Thyroid gland (tissue), 4 donors: Measurements from ENCODE around the gene SLC44A4.

Source experiments
- POLR2A ChIP-seq, 2 donors: fragments of 450-650 bp; IDR thresholded peaks; one replicate each; pipeline ENCODE4 v1.6.1; 2017; ENCODE audit warnings: antibody characterized with exemption in 2 of 2, mild to moderate bottlenecking in 2 of 2, moderate library complexity in 1 of 2
- TF ChIP-seq, protein P1 (sequence below), 6 experiments: fragments of 200-600 bp in 3 of 6; fragments of 450-650 bp in 3 of 6; sonication (generic) in 3 of 6; IDR thresholded peaks; one replicate each; pipeline ENCODE4 v1.5.1; 2016 to 2019; ENCODE audit warnings: antibody characterized with exemption in 6 of 6, mild to moderate bottlenecking in 2 of 6, inconsistent platforms in 1 of 6, moderate library complexity in 1 of 6

DNA sequence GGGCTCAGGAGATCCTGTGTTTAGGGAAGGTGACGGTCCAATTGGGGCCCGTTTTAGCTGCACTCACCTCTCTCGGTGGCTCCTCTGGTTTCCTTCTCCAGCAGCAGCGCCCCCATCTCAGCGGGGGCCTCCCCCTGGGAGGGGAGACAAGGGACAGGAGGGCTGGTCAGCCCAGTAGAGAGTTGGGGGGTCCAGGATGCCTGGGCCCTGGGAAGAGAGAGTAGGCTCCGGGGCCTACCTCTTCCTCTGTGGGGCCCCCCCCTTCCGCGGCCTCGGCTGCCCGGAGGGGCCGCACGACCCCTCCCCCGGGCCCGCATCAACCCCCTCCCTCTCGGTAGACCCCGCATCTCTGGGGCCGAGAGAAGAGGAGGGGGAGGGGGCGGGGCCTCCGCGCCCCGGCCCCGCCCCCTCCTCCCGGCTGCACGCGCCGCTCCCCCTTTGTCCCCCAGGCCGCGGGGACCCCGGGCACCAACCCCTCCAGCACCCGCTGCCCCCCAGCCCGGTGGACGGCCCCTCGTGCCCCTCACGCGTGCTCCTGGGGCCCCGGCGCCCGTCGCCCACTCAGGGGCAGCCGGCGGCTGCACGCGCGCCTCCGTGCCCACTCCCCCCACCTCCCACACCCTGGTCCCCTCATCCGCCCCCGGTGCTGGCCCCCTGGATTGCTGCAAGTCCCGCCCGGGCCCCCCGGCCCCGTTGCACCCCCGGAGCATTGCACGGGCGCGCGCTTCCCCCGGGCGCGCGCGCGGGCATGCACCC, 18.2 kb upstream of the SLC44A4 start:
- no peak for TF ChIP-seq POLR2A (IDR thresholded peaks at IDR 0.05)
- TF ChIP-seq, protein P1, sequence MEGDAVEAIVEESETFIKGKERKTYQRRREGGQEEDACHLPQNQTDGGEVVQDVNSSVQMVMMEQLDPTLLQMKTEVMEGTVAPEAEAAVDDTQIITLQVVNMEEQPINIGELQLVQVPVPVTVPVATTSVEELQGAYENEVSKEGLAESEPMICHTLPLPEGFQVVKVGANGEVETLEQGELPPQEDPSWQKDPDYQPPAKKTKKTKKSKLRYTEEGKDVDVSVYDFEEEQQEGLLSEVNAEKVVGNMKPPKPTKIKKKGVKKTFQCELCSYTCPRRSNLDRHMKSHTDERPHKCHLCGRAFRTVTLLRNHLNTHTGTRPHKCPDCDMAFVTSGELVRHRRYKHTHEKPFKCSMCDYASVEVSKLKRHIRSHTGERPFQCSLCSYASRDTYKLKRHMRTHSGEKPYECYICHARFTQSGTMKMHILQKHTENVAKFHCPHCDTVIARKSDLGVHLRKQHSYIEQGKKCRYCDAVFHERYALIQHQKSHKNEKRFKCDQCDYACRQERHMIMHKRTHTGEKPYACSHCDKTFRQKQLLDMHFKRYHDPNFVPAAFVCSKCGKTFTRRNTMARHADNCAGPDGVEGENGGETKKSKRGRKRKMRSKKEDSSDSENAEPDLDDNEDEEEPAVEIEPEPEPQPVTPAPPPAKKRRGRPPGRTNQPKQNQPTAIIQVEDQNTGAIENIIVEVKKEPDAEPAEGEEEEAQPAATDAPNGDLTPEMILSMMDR (IDR thresholded peaks at IDR 0.05): no peak
